Ascending aorta (tissue), 2 donors: ENCODE data around the gene NTNG2. TPM values are rescaled to one million over a fixed set of nuclear protein-coding genes. Genes with fewer than 3 reads are reported as not detected.

ENCODE experiments used
- DNase-seq, 2 donors: peaks; one replicate each; pipeline ENCODE4 v3.0.0-alpha.2; 2019; ENCODE audit warnings: low spot score in 2 of 2
- H3K27ac ChIP-seq, 2 donors: fragments of 200-600 bp; sonication (generic); one replicate each; pipeline ENCODE4 v1.5.1; 2016 to 2017; ENCODE audit warnings: mild to moderate bottlenecking in 1 of 2
- H3K27me3 ChIP-seq: fragments of 200-600 bp; sonication (generic); one replicate; pipeline ENCODE4 v1.5.1; 2017
- H3K36me3 ChIP-seq, 2 donors: fragments of 200-600 bp; sonication (generic); one replicate each; pipeline ENCODE4 v1.5.1; 2016
- H3K4me1 ChIP-seq, 2 donors: fragments of 200-600 bp; sonication (generic); one replicate each; pipeline ENCODE4 v1.5.1; 2016 to 2017; ENCODE audit warnings: mild to moderate bottlenecking in 1 of 2
- H3K4me3 ChIP-seq, 2 donors: fragments of 200-600 bp; sonication (generic); one replicate each; pipeline ENCODE4 v1.5.1; 2016 to 2017; ENCODE audit warnings: mild to moderate bottlenecking in 1 of 2
- H3K9me3 ChIP-seq, 2 donors: fragments of 200-600 bp; sonication (generic); one replicate each; pipeline ENCODE4 v1.5.1; 2016
- intact Hi-C: fragments of 100-400 bp; cut with DNase I; formaldehyde crosslinking; loops from one replicate; pipeline ENCODE4 v1.15.1; 2023
- total RNA-seq: library from RNA; depleted of rRNA; stranded (reverse); fragments of >200 nt; gene quantifications from one replicate; pipeline ENCODE4 v1.1.0, GENCODE V29; 2016
- TF ChIP-seq, protein P1 (sequence below), 3 experiments: fragments of 200-600 bp in 2 of 3; fragments of 450-650 bp in 1 of 3; sonication (generic) in 2 of 3; IDR thresholded peaks; one replicate each; pipeline ENCODE4 v1.5.1; 2016 to 2019; ENCODE audit warnings: antibody characterized with exemption in 3 of 3, mild to moderate bottlenecking in 1 of 3, moderate library complexity in 1 of 3

NTNG2 gene
- total RNA-seq, 1 donor from 2014 or later = 5.9 TPM

DNA sequence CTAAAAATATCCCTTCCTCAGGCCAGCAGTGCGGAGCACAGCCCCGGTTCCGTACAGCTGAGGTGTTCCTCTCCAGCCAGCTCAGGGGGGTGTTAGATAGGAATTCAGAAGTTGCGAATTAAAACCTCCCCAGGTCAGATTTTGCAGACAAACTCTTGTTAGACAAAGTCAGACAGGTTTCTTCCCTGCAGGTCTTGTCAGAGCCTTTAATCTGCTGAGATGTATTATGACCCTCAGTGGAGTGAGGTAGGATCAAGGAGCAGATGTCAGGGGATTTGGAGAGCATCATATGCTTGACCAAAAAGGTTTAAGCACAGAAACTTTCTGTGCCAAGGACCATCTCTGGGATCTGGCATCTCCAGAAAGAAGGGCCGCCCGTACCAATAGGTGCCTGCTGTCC is 60.1 kb downstream of the NTNG2 start:
- H3K27ac ChIP-seq = no peak overlapping the region
- TF ChIP-seq, protein P1, sequence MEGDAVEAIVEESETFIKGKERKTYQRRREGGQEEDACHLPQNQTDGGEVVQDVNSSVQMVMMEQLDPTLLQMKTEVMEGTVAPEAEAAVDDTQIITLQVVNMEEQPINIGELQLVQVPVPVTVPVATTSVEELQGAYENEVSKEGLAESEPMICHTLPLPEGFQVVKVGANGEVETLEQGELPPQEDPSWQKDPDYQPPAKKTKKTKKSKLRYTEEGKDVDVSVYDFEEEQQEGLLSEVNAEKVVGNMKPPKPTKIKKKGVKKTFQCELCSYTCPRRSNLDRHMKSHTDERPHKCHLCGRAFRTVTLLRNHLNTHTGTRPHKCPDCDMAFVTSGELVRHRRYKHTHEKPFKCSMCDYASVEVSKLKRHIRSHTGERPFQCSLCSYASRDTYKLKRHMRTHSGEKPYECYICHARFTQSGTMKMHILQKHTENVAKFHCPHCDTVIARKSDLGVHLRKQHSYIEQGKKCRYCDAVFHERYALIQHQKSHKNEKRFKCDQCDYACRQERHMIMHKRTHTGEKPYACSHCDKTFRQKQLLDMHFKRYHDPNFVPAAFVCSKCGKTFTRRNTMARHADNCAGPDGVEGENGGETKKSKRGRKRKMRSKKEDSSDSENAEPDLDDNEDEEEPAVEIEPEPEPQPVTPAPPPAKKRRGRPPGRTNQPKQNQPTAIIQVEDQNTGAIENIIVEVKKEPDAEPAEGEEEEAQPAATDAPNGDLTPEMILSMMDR (IDR thresholded peaks at IDR 0.05) = no peak
- intact Hi-C loops = no loop called here
- no peaks in the 10 kb centered on the region for H3K36me3 ChIP-seq
- no peaks in the 10 kb centered on the region for H3K27me3 ChIP-seq
- no peak for DNase-seq
- H3K4me1 ChIP-seq = no peaks in the 10 kb centered on the region
- no peaks in the 10 kb centered on the region for H3K9me3 ChIP-seq
- no peak overlapping the region for H3K4me3 ChIP-seq

DNA sequence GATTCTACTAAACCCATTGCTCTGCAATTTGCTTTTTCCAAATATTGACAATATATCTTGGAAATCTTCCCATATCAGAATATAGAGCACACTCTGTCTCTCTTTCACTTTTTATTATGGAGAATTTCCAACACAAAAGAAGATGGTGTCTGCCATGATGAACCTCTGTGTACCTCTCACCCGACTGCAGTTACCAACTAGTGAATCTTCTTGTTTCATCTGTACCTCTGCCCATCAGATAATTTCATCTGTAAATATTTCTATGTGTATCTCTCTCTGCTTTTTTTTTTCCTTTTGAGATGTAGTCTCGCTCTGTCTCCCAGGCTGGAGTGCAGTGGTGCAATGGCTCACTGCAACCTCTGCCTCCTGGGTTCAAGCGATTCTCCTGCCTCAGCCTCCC is 62.8 kb downstream of the NTNG2 start:
- no peaks in the 10 kb centered on the region for H3K9me3 ChIP-seq
- no peak overlapping the region for H3K4me3 ChIP-seq
- peaks cover 1% of the 10 kb centered on the region for H3K27me3 ChIP-seq
- intact Hi-C loops = no loop called here
- H3K4me1 ChIP-seq = no peaks in the 10 kb centered on the region
- H3K36me3 ChIP-seq = no peaks in the 10 kb centered on the region
- TF ChIP-seq, protein P1 (IDR thresholded peaks at IDR 0.05) = no peak
- H3K27ac ChIP-seq = no peak overlapping the region
- no peak for DNase-seq

DNA sequence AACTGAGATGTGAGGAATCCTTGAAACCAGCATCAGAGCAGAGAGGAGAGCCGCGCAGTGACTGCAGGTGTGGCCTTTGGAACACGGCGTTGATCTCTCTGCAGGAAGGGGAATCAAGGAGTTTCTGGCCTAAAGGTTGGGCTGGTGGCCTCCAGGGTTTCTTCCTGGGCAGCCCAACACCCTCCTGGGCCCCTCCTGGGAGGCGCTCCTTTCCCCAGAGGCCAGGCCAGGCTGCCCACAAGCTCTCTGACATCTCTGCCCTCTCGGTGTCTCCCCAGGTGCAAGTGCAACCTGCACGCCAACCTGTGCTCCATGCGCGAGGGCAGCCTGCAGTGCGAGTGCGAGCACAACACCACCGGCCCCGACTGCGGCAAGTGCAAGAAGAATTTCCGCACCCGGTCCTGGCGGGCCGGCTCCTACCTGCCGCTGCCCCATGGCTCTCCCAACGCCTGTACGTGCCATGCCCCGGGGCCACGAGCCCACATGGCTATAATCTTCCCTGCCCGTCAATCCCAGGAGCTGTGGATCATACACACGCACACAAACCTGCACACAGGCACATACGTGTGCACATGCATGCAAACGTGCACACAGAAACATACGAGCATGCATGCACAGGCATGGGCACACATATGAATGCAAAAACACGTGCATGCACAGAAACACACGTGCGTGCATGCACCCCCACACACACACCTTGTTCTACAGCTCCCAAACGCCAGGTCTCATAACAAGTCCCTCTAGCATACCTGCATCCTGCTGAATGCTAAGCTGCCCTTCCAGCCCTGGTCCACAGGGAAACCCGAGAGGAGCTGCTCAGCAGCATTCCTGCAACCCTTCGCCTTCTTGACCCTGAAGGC is 64.9 kb downstream of the NTNG2 start:
- DNase-seq = no peak
- intact Hi-C loops = no loop called here
- no peaks in the 10 kb centered on the region for H3K9me3 ChIP-seq
- no peaks in the 10 kb centered on the region for H3K36me3 ChIP-seq
- peaks cover 5% of the 10 kb centered on the region for H3K27me3 ChIP-seq
- TF ChIP-seq, protein P1 (IDR thresholded peaks at IDR 0.05) = no peak
- H3K4me1 ChIP-seq = no peaks in the 10 kb centered on the region
- H3K27ac ChIP-seq = no peak overlapping the region
- H3K4me3 ChIP-seq = no peak overlapping the region

DNA sequence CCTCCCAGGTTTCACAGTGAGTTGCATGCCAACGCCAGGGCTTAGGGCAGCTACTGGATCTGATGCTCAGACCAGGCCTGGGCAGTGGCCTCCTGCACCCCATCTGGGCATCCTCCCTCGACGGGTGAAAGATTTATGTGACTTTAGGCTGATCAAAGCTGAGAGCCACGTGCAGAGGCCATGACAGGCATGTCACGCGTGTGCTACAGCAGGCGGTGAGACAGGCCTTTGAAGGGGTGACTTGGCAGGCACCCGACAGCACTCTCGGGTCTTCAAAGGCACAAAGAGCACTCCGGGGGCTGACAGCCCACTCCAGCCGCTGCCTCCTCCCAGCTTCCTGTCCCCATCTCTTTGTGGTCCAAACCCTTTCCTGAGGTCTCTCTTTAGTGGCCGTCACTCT is 66.2 kb downstream of the NTNG2 start:
- TF ChIP-seq, protein P1 (IDR thresholded peaks at IDR 0.05) = no peak
- intact Hi-C loops = no loop called here

DNA sequence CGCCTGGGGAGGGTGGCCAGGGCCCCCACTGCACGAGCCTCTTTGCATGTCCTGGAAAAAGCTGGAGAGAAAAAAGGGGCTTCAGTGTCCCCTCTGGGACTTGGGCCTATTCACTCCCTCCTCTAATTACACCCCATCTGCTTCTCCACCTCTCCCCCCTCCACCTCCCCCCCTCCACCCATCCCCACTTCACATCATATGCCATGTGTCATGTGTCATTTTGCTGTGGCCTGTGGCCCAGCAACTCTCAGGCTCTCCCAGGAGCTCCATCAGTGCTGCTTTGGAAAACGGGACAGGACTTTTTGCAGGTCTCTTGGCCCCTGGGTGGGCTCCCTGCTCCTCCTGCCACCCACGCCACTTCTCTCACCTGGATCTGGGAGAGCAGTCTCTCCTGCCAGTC is 68.7 kb downstream of the NTNG2 start:
- no peaks in the 10 kb centered on the region for H3K4me1 ChIP-seq
- H3K27me3 ChIP-seq = peaks cover 5% of the 10 kb centered on the region
- no peak overlapping the region for H3K27ac ChIP-seq
- no peaks in the 10 kb centered on the region for H3K9me3 ChIP-seq
- TF ChIP-seq, protein P1 (IDR thresholded peaks at IDR 0.05) = no peak
- H3K4me3 ChIP-seq = no peak overlapping the region
- intact Hi-C loops = no loop called here
- no peak for DNase-seq
- no peaks in the 10 kb centered on the region for H3K36me3 ChIP-seq

More for the DNA sequence above, 66.2 kb downstream of the NTNG2 start:
- Histone ChIP-seq H3K4me3 (no peak overlapping the region), H3K9me3 (no peaks in the 10 kb centered on the region), H3K27me3 (peaks cover 5% of the 10 kb centered on the region), H3K27ac (no peak overlapping the region), H3K4me1 (no peaks in the 10 kb centered on the region), H3K36me3 (no peaks in the 10 kb centered on the region)
- no peak for DNase-seq
